Osteoblast (primary cell): ENCODE results near the gene LRRTM4. TPM values are rescaled to one million over a fixed set of nuclear protein-coding genes. Genes with fewer than 3 reads are reported as not detected.

Source experiments
- DNase-seq: peaks from one replicate; pipeline ENCODE4 v3.0.0; 2011; ENCODE audit warnings: low spot score, mixed read lengths; ENCODE audit not compliant: insufficient read length; ENCODE audit errors: missing footprints
- H2AFZ ChIP-seq: 2 replicates; pipeline ENCODE4 v1.6.0; 2011; ENCODE audit warnings: mild to moderate bottlenecking, low read length
- H3K27ac ChIP-seq: 2 replicates; pipeline ENCODE4 v1.5.1; 2011; ENCODE audit warnings: mild to moderate bottlenecking, low read depth, low read length, moderate library complexity
- H3K27me3 ChIP-seq: 2 replicates; pipeline ENCODE4 v1.6.0; 2012; ENCODE audit warnings: mild to moderate bottlenecking, control low read depth, inconsistent platforms, low read length, moderate library complexity; ENCODE audit not compliant: insufficient read depth
- H3K36me3 ChIP-seq: 2 replicates; pipeline ENCODE4 v1.5.1; 2011; ENCODE audit warnings: mild to moderate bottlenecking, low read length, control low read depth, moderate library complexity; ENCODE audit not compliant: insufficient read depth
- H3K4me1 ChIP-seq: 2 replicates; pipeline ENCODE4 v1.5.1; 2011; ENCODE audit warnings: mild to moderate bottlenecking, low read length, control low read depth, moderate library complexity; ENCODE audit not compliant: insufficient read depth
- H3K4me2 ChIP-seq: 2 replicates; pipeline ENCODE4 v1.6.0; 2011; ENCODE audit warnings: mild to moderate bottlenecking, low read length; ENCODE audit not compliant: insufficient read depth
- H3K4me3 ChIP-seq: fragments of 200-600 bp; sonication (generic); 3 replicates; pipeline ENCODE4 v1.5.1; 2012; ENCODE audit warnings: mild to moderate bottlenecking, low read length, inconsistent platforms; ENCODE audit not compliant: insufficient read depth
- H3K79me2 ChIP-seq: 2 replicates; pipeline ENCODE4 v1.6.0; 2012; ENCODE audit warnings: mild to moderate bottlenecking, low read length, control low read depth, inconsistent platforms; ENCODE audit not compliant: insufficient read depth
- H3K9me3 ChIP-seq: 2 replicates; pipeline ENCODE4 v1.5.1; 2011; ENCODE audit warnings: low read depth, low read length, control low read depth
- H4K20me1 ChIP-seq: 2 replicates; pipeline ENCODE4 v1.6.0; 2012; ENCODE audit warnings: mild to moderate bottlenecking, low read length, control low read depth; ENCODE audit not compliant: insufficient read depth
- total RNA-seq: library from RNA; depleted of rRNA; stranded (reverse); fragments of >200 nt; gene quantifications from 2 replicates; pipeline ENCODE4 v1.2.3, GENCODE V29; 2012
- TF ChIP-seq, protein P1 (sequence below): IDR thresholded peaks from 2 replicates; pipeline ENCODE4 v1.5.1; 2011; ENCODE audit warnings: mild to moderate bottlenecking, low read depth, low read length, moderate library complexity; ENCODE audit errors: extremely low read depth

Gene LRRTM4
- total RNA-seq, 1 donor = not detected

DNA sequence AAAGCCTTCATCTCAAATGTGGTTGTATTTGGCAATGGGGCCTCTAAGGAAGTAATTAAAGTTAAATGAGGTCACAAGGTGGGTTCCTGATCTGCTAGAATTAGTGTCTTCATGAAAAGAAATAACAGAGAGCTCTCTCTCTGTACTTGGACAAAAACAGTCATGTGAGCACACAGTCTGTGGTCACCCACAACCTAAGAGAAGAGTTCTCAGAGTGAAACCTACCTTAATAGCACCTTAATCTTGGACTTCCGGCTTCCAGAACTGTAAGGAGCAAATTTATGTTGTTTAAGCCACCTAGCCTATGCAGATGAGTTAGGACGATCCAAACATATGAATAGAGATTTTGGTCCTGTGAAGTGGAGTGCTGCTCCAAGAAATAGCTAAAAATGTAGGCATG lies 758.9 kb downstream of the LRRTM4 start:
- no peaks in the 10 kb centered on the region for H3K36me3 ChIP-seq
- no peak overlapping the region for H3K4me3 ChIP-seq
- H3K79me2 ChIP-seq = no peaks in the 10 kb centered on the region
- no peak overlapping the region for H2AFZ ChIP-seq
- no peaks in the 10 kb centered on the region for H3K9me3 ChIP-seq
- TF ChIP-seq, protein P1, sequence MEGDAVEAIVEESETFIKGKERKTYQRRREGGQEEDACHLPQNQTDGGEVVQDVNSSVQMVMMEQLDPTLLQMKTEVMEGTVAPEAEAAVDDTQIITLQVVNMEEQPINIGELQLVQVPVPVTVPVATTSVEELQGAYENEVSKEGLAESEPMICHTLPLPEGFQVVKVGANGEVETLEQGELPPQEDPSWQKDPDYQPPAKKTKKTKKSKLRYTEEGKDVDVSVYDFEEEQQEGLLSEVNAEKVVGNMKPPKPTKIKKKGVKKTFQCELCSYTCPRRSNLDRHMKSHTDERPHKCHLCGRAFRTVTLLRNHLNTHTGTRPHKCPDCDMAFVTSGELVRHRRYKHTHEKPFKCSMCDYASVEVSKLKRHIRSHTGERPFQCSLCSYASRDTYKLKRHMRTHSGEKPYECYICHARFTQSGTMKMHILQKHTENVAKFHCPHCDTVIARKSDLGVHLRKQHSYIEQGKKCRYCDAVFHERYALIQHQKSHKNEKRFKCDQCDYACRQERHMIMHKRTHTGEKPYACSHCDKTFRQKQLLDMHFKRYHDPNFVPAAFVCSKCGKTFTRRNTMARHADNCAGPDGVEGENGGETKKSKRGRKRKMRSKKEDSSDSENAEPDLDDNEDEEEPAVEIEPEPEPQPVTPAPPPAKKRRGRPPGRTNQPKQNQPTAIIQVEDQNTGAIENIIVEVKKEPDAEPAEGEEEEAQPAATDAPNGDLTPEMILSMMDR = no peak
- H3K4me1 ChIP-seq = no peaks in the 10 kb centered on the region
- no peak overlapping the region for H3K27ac ChIP-seq
- H3K27me3 ChIP-seq = no peaks in the 10 kb centered on the region
- no peak for DNase-seq
- H3K4me2 ChIP-seq = no peak overlapping the region
- H4K20me1 ChIP-seq = no peaks in the 10 kb centered on the region

DNA sequence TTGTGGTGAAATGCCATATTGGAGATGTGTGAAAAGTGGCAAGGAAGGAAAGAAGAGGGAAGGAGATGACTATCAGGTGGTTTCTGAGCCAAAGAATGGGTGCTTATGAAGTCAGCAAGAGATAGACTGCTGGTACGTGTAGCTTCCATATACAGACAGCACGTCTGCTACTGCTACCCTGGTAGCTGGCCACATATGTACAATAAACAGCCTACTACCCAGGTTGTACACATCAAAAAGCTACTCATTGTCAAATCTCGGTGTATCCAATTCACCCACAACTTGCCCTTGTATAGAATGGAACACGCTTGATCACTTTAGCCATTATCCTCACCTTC lies 761.8 kb downstream of the LRRTM4 start:
- H3K79me2 ChIP-seq = no peaks in the 10 kb centered on the region
- no peak for DNase-seq
- H3K4me1 ChIP-seq = no peaks in the 10 kb centered on the region
- no peaks in the 10 kb centered on the region for H4K20me1 ChIP-seq
- no peaks in the 10 kb centered on the region for H3K9me3 ChIP-seq
- H3K36me3 ChIP-seq = no peaks in the 10 kb centered on the region
- H3K4me3 ChIP-seq = no peak overlapping the region
- TF ChIP-seq, protein P1 = no peak
- H3K27me3 ChIP-seq = no peaks in the 10 kb centered on the region
- no peak overlapping the region for H2AFZ ChIP-seq
- no peak overlapping the region for H3K4me2 ChIP-seq
- H3K27ac ChIP-seq = no peak overlapping the region

DNA sequence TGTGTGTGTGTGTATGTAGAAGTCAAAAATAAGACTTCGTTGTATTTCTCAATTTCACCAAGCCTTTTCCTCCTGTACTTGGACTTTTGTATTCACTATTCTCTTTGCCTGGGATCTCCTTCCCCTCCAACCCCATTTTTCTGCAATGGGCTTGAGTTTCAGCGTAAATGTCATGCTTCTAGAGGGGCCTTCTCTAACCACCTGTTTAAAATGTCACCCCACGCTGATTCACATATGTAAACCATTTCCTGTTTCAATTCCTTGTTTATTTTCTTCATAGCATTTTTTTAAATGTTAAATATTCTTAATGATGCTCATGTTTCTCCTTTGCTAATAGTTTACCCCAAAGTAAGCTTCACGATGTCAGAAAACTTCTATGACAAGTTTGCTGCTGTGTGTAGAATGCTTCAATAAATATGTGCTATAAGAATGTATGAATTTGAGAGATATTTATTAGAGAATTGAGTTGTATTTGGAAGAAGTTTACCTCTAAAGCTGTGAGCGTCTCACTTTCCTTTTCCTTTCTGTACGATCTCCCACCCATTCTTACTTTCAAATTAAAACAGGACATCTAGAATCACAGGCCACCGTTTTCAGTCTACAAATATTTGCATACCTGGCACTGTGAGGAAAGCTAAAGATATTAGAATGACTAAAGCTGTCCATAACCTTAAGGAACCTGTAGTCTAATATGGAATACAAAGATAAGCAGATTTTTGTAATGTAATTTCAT lies 762.4 kb downstream of the LRRTM4 start:
- Histone ChIP-seq H3K27me3 (no peaks in the 10 kb centered on the region), H4K20me1 (no peaks in the 10 kb centered on the region), H3K27ac (no peak overlapping the region), H3K4me2 (no peak overlapping the region), H3K4me3 (no peak overlapping the region), H2AFZ (no peak overlapping the region), H3K36me3 (no peaks in the 10 kb centered on the region), H3K9me3 (no peaks in the 10 kb centered on the region), H3K79me2 (no peaks in the 10 kb centered on the region), H3K4me1 (no peaks in the 10 kb centered on the region)
- TF ChIP-seq, protein P1 = no peak
- DNase-seq = no peak

DNA sequence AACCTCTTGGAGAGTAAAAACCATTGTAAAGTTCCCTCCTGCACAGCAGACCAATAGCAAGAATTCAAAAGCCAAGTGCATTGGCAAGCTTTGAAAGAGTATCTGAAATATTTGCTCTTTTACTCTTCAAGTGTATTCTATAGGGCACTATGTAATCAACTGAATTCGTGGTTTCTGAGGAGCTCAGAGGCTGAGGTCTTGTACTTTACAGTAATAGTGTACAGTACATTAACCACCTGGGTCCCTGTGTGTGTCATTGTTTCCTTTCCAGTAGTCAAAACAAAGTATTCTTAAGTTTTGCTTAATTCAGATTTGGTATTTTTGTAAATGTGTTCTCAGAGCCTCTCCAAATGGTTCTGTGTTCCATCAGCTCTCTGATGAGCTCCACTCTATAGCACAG lies 769.7 kb downstream of the LRRTM4 start:
- Histone ChIP-seq H4K20me1 (no peaks in the 10 kb centered on the region), H2AFZ (no peak overlapping the region), H3K4me3 (no peak overlapping the region), H3K4me1 (no peaks in the 10 kb centered on the region), H3K27me3 (no peaks in the 10 kb centered on the region), H3K27ac (no peak overlapping the region), H3K9me3 (no peaks in the 10 kb centered on the region), H3K4me2 (no peak overlapping the region), H3K79me2 (no peaks in the 10 kb centered on the region), H3K36me3 (no peaks in the 10 kb centered on the region)
- TF ChIP-seq, protein P1 = no peak
- DNase-seq = no peak
